H1 (cell line): Measurements from ENCODE around the gene TBC1D22A. TPM values are rescaled to one million over a fixed set of nuclear protein-coding genes. Genes with fewer than 3 reads are reported as not detected.

ENCODE experiments used
- CTCF ChIA-PET: fragments of 300-600 bp; sonication (Branson Sonifier 250); formaldehyde crosslinking; loops from one replicate; lab custom pipeline; 2021; ENCODE audit not compliant: partially characterized antibody; lab: Charles Lee
- POLR2A ChIA-PET: fragments of 300-600 bp; sonication (Branson Sonifier 250); formaldehyde crosslinking; loops from one replicate; lab custom pipeline; 2021; ENCODE audit warnings: inconsistent platforms; ENCODE audit not compliant: partially characterized antibody; lab: Charles Lee
- DNase-seq, 2 experiments: peaks; one replicate each; pipeline versions ENCODE4 v3.0.0 to v3.0.0-alpha.2; 2010 to 2022; ENCODE audit warnings: low spot score in 2 of 2, low read depth in 1 of 2, mixed read lengths in 1 of 2
- FAIRE-seq: peaks from 2 replicates; lab custom pipeline; 2011; peaks lifted over from hg19 to GRCh38; lab: Jason Lieb, UNC
- H2AFZ ChIP-seq: 2 replicates; pipeline ENCODE4 v1.8.1; 2012; ENCODE audit warnings: low read length, inconsistent platforms
- H2AK5ac ChIP-seq: 2 replicates; pipeline ENCODE4 v1.6.1; 2013; ENCODE audit warnings: low read depth, low read length
- H2BK120ac ChIP-seq: replicated peaks from 2 replicates; pipeline ENCODE3; 2013; ENCODE audit warnings: low read depth, low read length, inconsistent platforms
- H2BK12ac ChIP-seq: 2 replicates; pipeline ENCODE4 v1.6.1; 2013; ENCODE audit warnings: low read depth, low read length
- H2BK15ac ChIP-seq: 2 replicates; pipeline ENCODE4 v1.6.1; 2013; ENCODE audit warnings: low read length
- H2BK20ac ChIP-seq: 2 replicates; pipeline ENCODE4 v1.6.1; 2013; ENCODE audit warnings: low read length
- H2BK5ac ChIP-seq: 2 replicates; pipeline ENCODE4 v1.6.1; 2013; ENCODE audit warnings: low read depth, low read length
- H3K14ac ChIP-seq: 2 replicates; pipeline ENCODE4 v1.6.1; 2013; ENCODE audit warnings: inconsistent platforms; ENCODE audit not compliant: insufficient read length
- H3K18ac ChIP-seq: 2 replicates; pipeline ENCODE4 v1.6.1; 2013; ENCODE audit warnings: low read length; ENCODE audit errors: extremely low read depth
- H3K23ac ChIP-seq: 2 replicates; pipeline ENCODE4 v1.6.1; 2013; ENCODE audit warnings: inconsistent platforms; ENCODE audit not compliant: insufficient read length
- H3K23me2 ChIP-seq: 2 replicates; pipeline ENCODE4 v1.6.1; 2013; ENCODE audit warnings: low read depth, low read length
- H3K27ac ChIP-seq: 2 replicates; pipeline ENCODE4 v1.6.1; 2011; ENCODE audit warnings: low read depth, low read length, inconsistent platforms
- H3K27me3 ChIP-seq, 4 experiments: replicated peaks in 1 of 4; 1 replicate in 1 of 4; 2 replicates in 3 of 4; pipeline versions ENCODE4 v1.6.1 to v1.8.1; 2011 to 2013; ENCODE audit warnings: low read length in 3 of 4, mild to moderate bottlenecking in 3 of 4, inconsistent platforms in 2 of 4, mixed read lengths in 2 of 4, moderate library complexity in 1 of 4; ENCODE audit not compliant: control insufficient read depth in 3 of 4, insufficient read depth in 3 of 4; ENCODE audit errors: extremely low read depth in 1 of 4
- H3K36me3 ChIP-seq, 4 experiments: 2 replicates each; pipeline versions ENCODE4 v1.6.1 to v1.8.1; 2011 to 2013; ENCODE audit warnings: mild to moderate bottlenecking in 4 of 4, low read length in 3 of 4, moderate library complexity in 2 of 4, control low read depth in 1 of 4, inconsistent platforms in 1 of 4; ENCODE audit not compliant: insufficient read depth in 4 of 4, control insufficient read depth in 2 of 4
- H3K4ac ChIP-seq: replicated peaks from 2 replicates; pipeline ENCODE3; 2013; ENCODE audit warnings: low read length, low read depth, mixed read lengths, inconsistent platforms; ENCODE audit not compliant: insufficient read length
- H3K4me1 ChIP-seq, 4 experiments: replicated peaks in 1 of 4; 1 replicate in 1 of 4; 2 replicates in 3 of 4; pipeline versions ENCODE4 v1.6.1 to v1.8.1; 2011 to 2013; ENCODE audit warnings: low read length in 3 of 4, inconsistent platforms in 2 of 4, mixed read lengths in 1 of 4; ENCODE audit not compliant: insufficient read depth in 4 of 4, control insufficient read depth in 3 of 4
- H3K4me2 ChIP-seq, 2 experiments: 2 replicates each; pipeline versions ENCODE4 v1.6.1 to v1.8.1; 2011 to 2013; ENCODE audit warnings: low read depth in 2 of 2, low read length in 2 of 2, control low read depth in 1 of 2, inconsistent platforms in 1 of 2, mild to moderate bottlenecking in 1 of 2; ENCODE audit not compliant: insufficient read depth in 1 of 2
- H3K4me3 ChIP-seq, 4 experiments: fragments of 200-600, 300-600 bp in 1 of 4; sonication (generic), shearing (Covaris generic), sonication (Bioruptor Twin) in 1 of 4; 2 replicates each; pipeline versions ENCODE4 v1.5.1 to v1.8.1; 2011 to 2016; ENCODE audit warnings: low read length in 4 of 4, low read depth in 3 of 4, control low read depth in 2 of 4, inconsistent platforms in 2 of 4, mild to moderate bottlenecking in 2 of 4, mixed read lengths in 1 of 4, moderate library complexity in 1 of 4; ENCODE audit not compliant: insufficient read depth in 2 of 4; ENCODE audit errors: extremely low read depth in 1 of 4
- H3K56ac ChIP-seq: replicated peaks from 2 replicates; pipeline ENCODE3; 2013; ENCODE audit warnings: low read depth, mild to moderate bottlenecking, mixed read lengths, low read length, inconsistent platforms; ENCODE audit not compliant: insufficient read length
- H3K79me1 ChIP-seq: 2 replicates; pipeline ENCODE4 v1.6.1; 2013; ENCODE audit warnings: low read depth, low read length, control low read depth
- H3K79me2 ChIP-seq, 2 experiments: 2 replicates each; pipeline versions ENCODE4 v1.6.1 to v1.8.1; 2012 to 2013; ENCODE audit warnings: low read length in 2 of 2, mild to moderate bottlenecking in 2 of 2, inconsistent platforms in 1 of 2; ENCODE audit not compliant: insufficient read depth in 2 of 2, control insufficient read depth in 1 of 2
- H3K9ac ChIP-seq, 4 experiments: replicated peaks in 1 of 4; 1 replicate in 1 of 4; 2 replicates in 3 of 4; pipeline versions ENCODE4 v1.6.1 to v1.8.1; 2011 to 2013; ENCODE audit warnings: low read depth in 3 of 4, low read length in 3 of 4, control low read depth in 2 of 4, mild to moderate bottlenecking in 2 of 4, moderate library complexity in 2 of 4, inconsistent platforms in 1 of 4; ENCODE audit errors: extremely low read depth in 1 of 4
- H3K9me3 ChIP-seq, 2 experiments: 2 replicates each; pipeline versions ENCODE4 v1.6.1 to v1.8.1; 2012 to 2013; ENCODE audit warnings: mild to moderate bottlenecking in 2 of 2, moderate library complexity in 2 of 2, control low read depth in 1 of 2, inconsistent platforms in 1 of 2, low read depth in 1 of 2, low read length in 1 of 2, mixed read lengths in 1 of 2; ENCODE audit not compliant: insufficient read depth in 2 of 2
- H4K20me1 ChIP-seq, 2 experiments: replicated peaks in 1 of 2; 2 replicates each; pipeline versions ENCODE3 to v1.8.1; 2011 to 2013; ENCODE audit warnings: inconsistent platforms in 2 of 2, low read length in 2 of 2, mild to moderate bottlenecking in 1 of 2; ENCODE audit not compliant: insufficient read depth in 2 of 2, control insufficient read depth in 1 of 2
- H4K5ac ChIP-seq: 2 replicates; pipeline ENCODE4 v1.6.1; 2013; ENCODE audit warnings: low read length, low read depth, mixed read lengths, inconsistent platforms; ENCODE audit not compliant: insufficient read length
- H4K8ac ChIP-seq: 2 replicates; pipeline ENCODE4 v1.8.0; 2013; ENCODE audit warnings: mild to moderate bottlenecking, moderate library complexity, low read length, inconsistent platforms; ENCODE audit not compliant: insufficient read depth; ENCODE audit errors: extremely low read depth
- H4K91ac ChIP-seq: replicated peaks from 2 replicates; pipeline ENCODE3; 2013; ENCODE audit warnings: low read length, mixed read lengths, inconsistent platforms; ENCODE audit not compliant: insufficient read length
- ASH2L ChIP-seq: fragments of 200-600, 300-600 bp; sonication (generic); IDR thresholded peaks from one replicate; pipeline ENCODE4 v1.7.1; 2017; ENCODE audit warnings: low read length
- ATF2 ChIP-seq: IDR thresholded peaks from 2 replicates; pipeline ENCODE4 v1.6.1; 2012; ENCODE audit warnings: low read length, inconsistent platforms
- HDAC2 ChIP-seq, 2 experiments: fragments of 300-600 bp in 1 of 2; sonication (generic) in 1 of 2; IDR thresholded peaks; 2 replicates each; pipeline ENCODE4 v1.6.1; 2011 to 2012; ENCODE audit warnings: low read depth in 2 of 2, low read length in 2 of 2, mild to moderate bottlenecking in 2 of 2, moderate library complexity in 2 of 2, borderline replicate concordance in 1 of 2, inconsistent platforms in 1 of 2
- POLR2A ChIP-seq, 2 experiments: IDR thresholded peaks; 1 replicate in 1 of 2; 2 replicates in 1 of 2; pipeline ENCODE4 v1.6.1; 2011; ENCODE audit warnings: low read depth in 2 of 2, low read length in 2 of 2, mild to moderate bottlenecking in 2 of 2; ENCODE audit errors: control extremely low read depth in 1 of 2
- POU5F1 ChIP-seq: IDR thresholded peaks from 2 replicates; pipeline ENCODE4 v1.6.1; 2011; ENCODE audit warnings: low read depth, mild to moderate bottlenecking, low read length, moderate library complexity
- RAD21 ChIP-seq, 2 experiments: IDR thresholded peaks in 1 of 2; conservative IDR thresholded peaks in 1 of 2; 2 replicates each; pipeline ENCODE4 v1.6.1; 2011; ENCODE audit warnings: low read depth in 2 of 2, low read length in 2 of 2, improper control_type of control experiment in 1 of 2, inconsistent platforms in 1 of 2, mild to moderate bottlenecking in 1 of 2, moderate library complexity in 1 of 2
- RFX5 ChIP-seq: IDR thresholded peaks from 2 replicates; pipeline ENCODE4 v1.6.1; 2011; ENCODE audit warnings: low read depth, low read length, improper control_type of control experiment, borderline replicate concordance
- SP1 ChIP-seq: IDR thresholded peaks from 2 replicates; pipeline ENCODE4 v1.6.1; 2011; ENCODE audit warnings: low read depth, low read length
- TEAD4 ChIP-seq: IDR thresholded peaks from 2 replicates; pipeline ENCODE4 v1.6.1; 2012; ENCODE audit warnings: low read depth, low read length, inconsistent platforms, mixed read lengths
- USF2 ChIP-seq: IDR thresholded peaks from 2 replicates; pipeline ENCODE4 v1.6.1; 2011; ENCODE audit warnings: low read length, improper control_type of control experiment
- WGBS, 2 experiments: shearing (Covaris generic) in 1 of 2; methylation state at CpG; one replicate each; pipeline versions ENCODE4 v1.1.6 to v1.1.7; 2013 to 2015; ENCODE audit warnings: low lambda C conversion rate in 2 of 2, mixed read lengths in 2 of 2, inconsistent platforms in 1 of 2, low coverage in 1 of 2, missing lambda C conversion rate in 1 of 2; ENCODE audit not compliant: insufficient replicate concordance in 2 of 2, insufficient coverage in 1 of 2, insufficient read length in 1 of 2; ENCODE audit errors: extremely low coverage in 1 of 2, missing lambda C conversion rate in 1 of 2; 5-methylcytosine and 5-hydroxymethylcytosine counted together
- polyA plus RNA-seq, 7 experiments: library from polyadenylated mRNA; depleted of rRNA in 3 of 7; stranded (reverse) in 5 of 7; unstranded in 2 of 7; fragments of >200 nt in 5 of 7; fragments of 200-250 nt in 2 of 7; gene quantifications; 1 replicate in 5 of 7; 2 replicates in 1 of 7; 4 replicates in 1 of 7; pipeline versions ENCODE4 v1.2.1 to v1.2.3, GENCODE V29; 2011 to 2013; ENCODE audit warnings: missing spikeins in 2 of 7, mixed read lengths in 2 of 7
- total RNA-seq: library from RNA; stranded (reverse); fragmentation: NEBNext Ultra II Directional; extraction: Animal tissue kit (Norgen Biotek cat#: 25700); gene quantifications from 2 replicates; pipeline ENCODE4 v1.2.1, GENCODE V29; 2021

TBC1D22A gene
- total and polyA plus RNA-seq, 2 of the 8 experiments (the other 6 are each of a cell fraction or from before 2014, with no cell fraction given): 11.9 to 18.4 TPM

GRCh38 chr22:46824344-46824909 lies 62.0 kb downstream of the TBC1D22A start:
- Histone ChIP-seq H3K9ac (no peak overlapping the region), H2BK5ac (no peak overlapping the region), H3K18ac (no peak overlapping the region), H3K79me1 (peaks cover 8% of the 10 kb centered on the region), H3K23ac (no peak overlapping the region), H2BK120ac (no peak overlapping the region), H2AFZ (no peak overlapping the region), H2BK12ac (no peak overlapping the region), H3K4me3 (no peak overlapping the region), H2BK15ac (no peak overlapping the region), H3K23me2 (0 out of 2 replicates have a peak, but pooled peaks cover 3% of the 10 kb centered on the region), H3K27ac (no peak overlapping the region), H3K56ac (no peak overlapping the region), H2AK5ac (no peak overlapping the region), H3K14ac (no peak overlapping the region), H2BK20ac (no peak overlapping the region), H3K27me3 (no peaks in the 10 kb centered on the region; a peak in 1 of 7 replicates), H4K8ac (no peak overlapping the region), H4K20me1 (peaks cover 3 to 8% of the 10 kb centered on the region in 2 experiments), H3K4ac (no peak overlapping the region), H3K36me3 (no peaks in the 10 kb centered on the region), H4K5ac (no peak overlapping the region), H3K79me2 (peaks cover 0 to 4% of the 10 kb centered on the region in 2 experiments; a peak in 1 of 4 replicates), H4K91ac (no peak overlapping the region), H3K4me1 (peaks cover 0 to 8% (median 2%) of the 10 kb centered on the region in 4 experiments; a peak in 3 of 7 replicates), H3K4me2 (no peak overlapping the region), H3K9me3 (no peaks in the 10 kb centered on the region)
- POLR2A ChIA-PET: interaction anchor here (0.8 to 1.7 kb wide), 2 partner anchors 9 to 62 kb away, joined by 3 to 4 read pairs; partner anchors contain the start of gene TBC1D22A
- DNase-seq (peak in 1 of 2 experiments; percentile 37), FAIRE-seq (no peak)
- WGBS, 2 experiments: 85% methylated on average over 9 of the region's 9 CpGs; no CpG with 5 or more reads in 1 of the 2 experiments
- CTCF ChIA-PET: interaction anchor here (0.6 to 1.9 kb wide), 6 partner anchors 9 to 359 kb away, joined by 3 to 8 read pairs (median 4); no protein-coding TSS in a partner anchor
- TF ChIP-seq ATF2: no peak
- no peak for TF ChIP-seq RAD21 (IDR thresholded peaks at IDR 0.05 in 1 of 2, conservative IDR thresholded peaks at IDR 0.05 in 1 of 2; ENCODE audit: low read depth in 2 of 2, low read length in 2 of 2)
- TF ChIP-seq USF2: no peak
- no peak for TF ChIP-seq RFX5
- TF ChIP-seq POU5F1: no peak
- TF ChIP-seq POLR2A (IDR thresholded peaks at IDR 0.05; ENCODE audit: control extremely low read depth in 1 of 2, low read depth in 2 of 2, low read length in 2 of 2): no peak
- TF ChIP-seq TEAD4: no peak
- no peak for TF ChIP-seq ASH2L
- no peak for TF ChIP-seq HDAC2 (IDR thresholded peaks at IDR 0.05; ENCODE audit: borderline replicate concordance in 1 of 2, low read depth in 2 of 2, low read length in 2 of 2)
- TF ChIP-seq SP1: no peak
